Activated T-cell treated with anti-CD3 and anti-CD28 coated beads, Interleukin-2, amount 50 U/mL, for 4 hours (primary cell): ENCODE data around the gene DLG2. TPM values are rescaled to one million over a fixed set of nuclear protein-coding genes. Genes with fewer than 3 reads are reported as not detected.

Experiments
- ATAC-seq, 2 donors: fragments of 200-7000 bp; cut with Tn5 transposase; one replicate each; pipeline ENCODE4 v1.10.0; 2021
- DNase-seq: peaks from one replicate; pipeline ENCODE4 v3.0.0-alpha.2; 2020
- H3K27me3 Mint-ChIP-seq: one replicate; pipeline ENCODE4 v1.8.0; 2021; ENCODE audit warnings: low read depth, mixed read lengths
- H3K36me3 Mint-ChIP-seq: one replicate; pipeline ENCODE4 v1.8.0; 2022; ENCODE audit warnings: mixed read lengths; ENCODE audit not compliant: insufficient read depth
- H3K4me1 Mint-ChIP-seq: one replicate; pipeline ENCODE4 v1.8.0; 2021; ENCODE audit warnings: low read depth, mixed read lengths
- H3K4me3 Mint-ChIP-seq: one replicate; pipeline ENCODE4 v1.8.0; 2021; ENCODE audit warnings: mild to moderate bottlenecking, moderate library complexity, mixed read lengths
- H3K9me3 Mint-ChIP-seq: one replicate; pipeline ENCODE4 v1.8.0; 2021; ENCODE audit warnings: mixed read lengths
- total RNA-seq, 3 donors: library from RNA; stranded (reverse); gene quantifications; one replicate each; pipeline ENCODE4 v1.2.1, GENCODE V29; 2021

DLG2 gene
- total RNA-seq, 3 donors from 2014 or later = 0.54 to 1.3 (median 0.58) TPM

- Mint-ChIP-seq H3K9me3 (no peaks in the 10 kb centered on the region), H3K4me3 (no peak overlapping the region), H3K27me3 (peaks cover 4% of the 10 kb centered on the region), H3K4me1 (no peaks in the 10 kb centered on the region), H3K36me3 (no peaks in the 10 kb centered on the region)
- ATAC-seq (no peak), DNase-seq (no peak)
Measured at GRCh38 chr11:83493034-83493433, 2134.1 kb downstream of the DLG2 start.

GRCh38 chr11:83483808-83484207 lies 2143.3 kb downstream of the DLG2 start:
- peaks cover 3% of the 10 kb centered on the region for H3K27me3 Mint-ChIP-seq
- H3K4me1 Mint-ChIP-seq = no peaks in the 10 kb centered on the region
- no peak overlapping the region for H3K4me3 Mint-ChIP-seq
- no peaks in the 10 kb centered on the region for H3K36me3 Mint-ChIP-seq
- no peaks in the 10 kb centered on the region for H3K9me3 Mint-ChIP-seq
- DNase-seq (no peak), ATAC-seq (no peak)

GRCh38 chr11:83480811-83481210 lies 2146.3 kb downstream of the DLG2 start:
- no peaks in the 10 kb centered on the region for H3K4me1 Mint-ChIP-seq
- DNase-seq (no peak), ATAC-seq (no peak)
- no peaks in the 10 kb centered on the region for H3K9me3 Mint-ChIP-seq
- no peak overlapping the region for H3K4me3 Mint-ChIP-seq
- H3K27me3 Mint-ChIP-seq = peaks cover 3% of the 10 kb centered on the region
- no peaks in the 10 kb centered on the region for H3K36me3 Mint-ChIP-seq

GRCh38 chr11:83480251-83480650 lies 2146.9 kb downstream of the DLG2 start:
- H3K9me3 Mint-ChIP-seq = no peaks in the 10 kb centered on the region
- DNase-seq (no peak), ATAC-seq (no peak)
- peaks cover 3% of the 10 kb centered on the region for H3K27me3 Mint-ChIP-seq
- H3K4me3 Mint-ChIP-seq = no peak overlapping the region
- no peaks in the 10 kb centered on the region for H3K4me1 Mint-ChIP-seq
- H3K36me3 Mint-ChIP-seq = no peaks in the 10 kb centered on the region

- ATAC-seq (no peak), DNase-seq (no peak)
- no peaks in the 10 kb centered on the region for H3K9me3 Mint-ChIP-seq
- H3K27me3 Mint-ChIP-seq = no peaks in the 10 kb centered on the region
- no peak overlapping the region for H3K4me3 Mint-ChIP-seq
- no peaks in the 10 kb centered on the region for H3K4me1 Mint-ChIP-seq
- H3K36me3 Mint-ChIP-seq = no peaks in the 10 kb centered on the region
Measured at GRCh38 chr11:83477772-83478171, 2149.4 kb downstream of the DLG2 start.

GRCh38 chr11:83475760-83476159 lies 2151.4 kb downstream of the DLG2 start:
- H3K36me3 Mint-ChIP-seq = no peaks in the 10 kb centered on the region
- no peaks in the 10 kb centered on the region for H3K27me3 Mint-ChIP-seq
- H3K4me1 Mint-ChIP-seq = no peaks in the 10 kb centered on the region
- H3K4me3 Mint-ChIP-seq = no peak overlapping the region
- ATAC-seq = no peak
- no peaks in the 10 kb centered on the region for H3K9me3 Mint-ChIP-seq
- DNase-seq = no peak

GRCh38 chr11:83473743-83474142 lies 2153.4 kb downstream of the DLG2 start:
- ATAC-seq (no peak), DNase-seq (no peak)
- Mint-ChIP-seq H3K4me1 (no peaks in the 10 kb centered on the region), H3K36me3 (no peaks in the 10 kb centered on the region), H3K4me3 (no peak overlapping the region), H3K27me3 (no peaks in the 10 kb centered on the region), H3K9me3 (no peaks in the 10 kb centered on the region)

GRCh38 chr11:83472806-83473205 lies 2154.3 kb downstream of the DLG2 start:
- Mint-ChIP-seq H3K27me3 (no peaks in the 10 kb centered on the region), H3K4me1 (no peaks in the 10 kb centered on the region), H3K9me3 (no peaks in the 10 kb centered on the region), H3K4me3 (no peak overlapping the region), H3K36me3 (no peaks in the 10 kb centered on the region)
- ATAC-seq (no peak), DNase-seq (no peak)

- no peak for ATAC-seq
- Mint-ChIP-seq H3K9me3 (no peaks in the 10 kb centered on the region), H3K27me3 (no peaks in the 10 kb centered on the region), H3K36me3 (no peaks in the 10 kb centered on the region), H3K4me1 (no peaks in the 10 kb centered on the region), H3K4me3 (no peak overlapping the region)
- DNase-seq = no peak
Measured at GRCh38 chr11:83471831-83472727, 2155.1 kb downstream of the DLG2 start.

GRCh38 chr11:83467837-83468236 lies 2159.3 kb downstream of the DLG2 start:
- no peak overlapping the region for H3K4me3 Mint-ChIP-seq
- no peaks in the 10 kb centered on the region for H3K36me3 Mint-ChIP-seq
- ATAC-seq (no peak), DNase-seq (no peak)
- H3K4me1 Mint-ChIP-seq = no peaks in the 10 kb centered on the region
- no peaks in the 10 kb centered on the region for H3K9me3 Mint-ChIP-seq
- no peaks in the 10 kb centered on the region for H3K27me3 Mint-ChIP-seq

- H3K27me3 Mint-ChIP-seq = no peaks in the 10 kb centered on the region
- H3K36me3 Mint-ChIP-seq = no peaks in the 10 kb centered on the region
- ATAC-seq (no peak), DNase-seq (no peak)
- H3K4me1 Mint-ChIP-seq = no peaks in the 10 kb centered on the region
- H3K9me3 Mint-ChIP-seq = no peaks in the 10 kb centered on the region
- no peak overlapping the region for H3K4me3 Mint-ChIP-seq
Measured at GRCh38 chr11:83464160-83464944, 2162.8 kb downstream of the DLG2 start.

- Mint-ChIP-seq H3K9me3 (no peaks in the 10 kb centered on the region), H3K27me3 (no peaks in the 10 kb centered on the region), H3K36me3 (no peaks in the 10 kb centered on the region), H3K4me3 (no peak overlapping the region), H3K4me1 (no peaks in the 10 kb centered on the region)
- ATAC-seq = no peak
- DNase-seq = no peak
Measured at GRCh38 chr11:83459798-83460197, 2167.3 kb downstream of the DLG2 start.

- H3K27me3 Mint-ChIP-seq = no peaks in the 10 kb centered on the region
- no peaks in the 10 kb centered on the region for H3K9me3 Mint-ChIP-seq
- no peak for ATAC-seq
- H3K36me3 Mint-ChIP-seq = no peaks in the 10 kb centered on the region
- H3K4me1 Mint-ChIP-seq = no peaks in the 10 kb centered on the region
- no peak overlapping the region for H3K4me3 Mint-ChIP-seq
- DNase-seq = no peak
Measured at GRCh38 chr11:83456566-83456965, 2170.6 kb downstream of the DLG2 start.

GRCh38 chr11:83456075-83456474 lies 2171.1 kb downstream of the DLG2 start:
- no peak for ATAC-seq
- H3K9me3 Mint-ChIP-seq = no peaks in the 10 kb centered on the region

GRCh38 chr11:83455356-83455755 lies 2171.8 kb downstream of the DLG2 start:
- H3K9me3 Mint-ChIP-seq = no peaks in the 10 kb centered on the region
- H3K4me1 Mint-ChIP-seq = no peaks in the 10 kb centered on the region
- no peaks in the 10 kb centered on the region for H3K27me3 Mint-ChIP-seq
- no peak for ATAC-seq
- DNase-seq = no peak
- no peaks in the 10 kb centered on the region for H3K36me3 Mint-ChIP-seq
- H3K4me3 Mint-ChIP-seq = no peak overlapping the region

More at GRCh38 chr11:83456075-83456474, 2171.1 kb downstream of the DLG2 start:
- Mint-ChIP-seq H3K27me3 (no peaks in the 10 kb centered on the region), H3K4me3 (no peak overlapping the region), H3K4me1 (no peaks in the 10 kb centered on the region), H3K36me3 (no peaks in the 10 kb centered on the region)
- no peak for DNase-seq
